RWPE1 (cell line): Measurements from ENCODE around the gene PHYKPL.

Experiments used
- CTCF ChIA-PET: fragments of 350-600 bp; sonication (Branson Sonifier 250); formaldehyde crosslinking; extraction: SDS; loops from one replicate; lab custom pipeline; 2021; lab: Yijun Ruan, JAX
- POLR2A ChIA-PET: fragments of 400-600 bp; formaldehyde crosslinking; extraction: SDS; loops from one replicate; lab custom pipeline; 2020; ENCODE audit warnings: antibody characterized with exemption; ENCODE audit not compliant: low non-redundant PET; lab: Yijun Ruan, JAX
- DNase-seq: peaks from one replicate; pipeline ENCODE4 v3.0.0; 2012; ENCODE audit warnings: low spot score
- H3K27ac ChIP-seq: fragments of 450-650 bp; 2 replicates; pipeline ENCODE4 v1.5.1; 2017
- CTCF ChIP-seq: fragments of 450-650 bp; conservative IDR thresholded peaks from 2 replicates; pipeline ENCODE4 v1.5.1; 2017; ENCODE audit warnings: low read depth, mild to moderate bottlenecking

PHYKPL gene

GRCh38 chr5:178218237-178218776 is 14.3 kb downstream of the PHYKPL start:
- no peak for DNase-seq
- POLR2A ChIA-PET, result no interaction called here
- CTCF ChIA-PET, result interaction anchor here (0.6 kb wide), 1 partner anchor 55 kb away, joined by 5 read pairs; no protein-coding TSS in a partner anchor
- TF ChIP-seq CTCF, result no peak
- no peak overlapping the region for H3K27ac ChIP-seq

GRCh38 chr5:178216779-178217178 is 15.8 kb downstream of the PHYKPL start:
- peak overlapping the region; percentile 49 for H3K27ac ChIP-seq
- ChIA-PET CTCF (interaction anchor here (0.6 kb wide), 1 partner anchor 53 kb away, joined by 3 read pairs; no protein-coding TSS in a partner anchor), POLR2A (no interaction called here)
- no peak for TF ChIP-seq CTCF
- DNase-seq, result no peak

- H3K27ac ChIP-seq, result peak overlapping the region; percentile 57
- no peak for TF ChIP-seq CTCF
- POLR2A ChIA-PET, result interaction anchor here (0.6 kb wide), 1 partner anchor 15 kb away, joined by 3 read pairs; no protein-coding TSS in a partner anchor
- CTCF ChIA-PET, result no interaction called here
- DNase-seq, result no peak
Measured at GRCh38 chr5:178216088-178216534, 16.5 kb downstream of the PHYKPL start.

GRCh38 chr5:178215280-178216002 is 17.2 kb downstream of the PHYKPL start:
- peak overlapping the region; percentile 57 for H3K27ac ChIP-seq
- CTCF ChIA-PET, result no interaction called here
- no peak for TF ChIP-seq CTCF
- DNase-seq, result no peak
- POLR2A ChIA-PET, result interaction anchor here (0.6 kb wide), 1 partner anchor 16 kb away, joined by 3 read pairs; no protein-coding TSS in a partner anchor

- peak overlapping the region; percentile 57 for H3K27ac ChIP-seq
- ChIA-PET POLR2A (interaction anchor here (1.9 kb wide), 1 partner anchor 10 kb away, joined by 7 read pairs; the partner anchor contains the start of gene HNRNPAB), CTCF (interaction anchor here (0.6 kb wide), 1 partner anchor 229 kb away, joined by 4 read pairs; no protein-coding TSS in a partner anchor)
- DNase-seq, result no peak
- no peak for TF ChIP-seq CTCF
Measured at GRCh38 chr5:178214160-178214803, 18.3 kb downstream of the PHYKPL start.

GRCh38 chr5:178213748-178214151 is 18.9 kb downstream of the PHYKPL start:
- no peak for TF ChIP-seq CTCF
- peak overlapping the region; percentile 57; the same call in 1 of the 2 replicates for H3K27ac ChIP-seq
- ChIA-PET CTCF (interaction anchor here (0.6 kb wide), 1 partner anchor 229 kb away, joined by 4 read pairs; no protein-coding TSS in a partner anchor), POLR2A (interaction anchor here (0.6 to 1.9 kb wide), 2 partner anchors 9 to 22 kb away, joined by 3 to 7 read pairs; partner anchors contain the start of gene HNRNPAB)
- DNase-seq, result no peak
